Osteoblast (primary cell): Measurements from ENCODE around the gene CSN1S1. TPM values are rescaled to one million over a fixed set of nuclear protein-coding genes. Genes with fewer than 3 reads are reported as not detected.

Experiments
- DNase-seq: peaks from one replicate; pipeline ENCODE4 v3.0.0; 2011; ENCODE audit warnings: low spot score, mixed read lengths; ENCODE audit not compliant: insufficient read length; ENCODE audit errors: missing footprints
- H2AFZ ChIP-seq: 2 replicates; pipeline ENCODE4 v1.6.0; 2011; ENCODE audit warnings: mild to moderate bottlenecking, low read length
- H3K27ac ChIP-seq: 2 replicates; pipeline ENCODE4 v1.5.1; 2011; ENCODE audit warnings: mild to moderate bottlenecking, low read depth, low read length, moderate library complexity
- H3K27me3 ChIP-seq: 2 replicates; pipeline ENCODE4 v1.6.0; 2012; ENCODE audit warnings: mild to moderate bottlenecking, control low read depth, inconsistent platforms, low read length, moderate library complexity; ENCODE audit not compliant: insufficient read depth
- H3K36me3 ChIP-seq: 2 replicates; pipeline ENCODE4 v1.5.1; 2011; ENCODE audit warnings: mild to moderate bottlenecking, low read length, control low read depth, moderate library complexity; ENCODE audit not compliant: insufficient read depth
- H3K4me1 ChIP-seq: 2 replicates; pipeline ENCODE4 v1.5.1; 2011; ENCODE audit warnings: mild to moderate bottlenecking, low read length, control low read depth, moderate library complexity; ENCODE audit not compliant: insufficient read depth
- H3K4me2 ChIP-seq: 2 replicates; pipeline ENCODE4 v1.6.0; 2011; ENCODE audit warnings: mild to moderate bottlenecking, low read length; ENCODE audit not compliant: insufficient read depth
- H3K4me3 ChIP-seq: fragments of 200-600 bp; sonication (generic); 3 replicates; pipeline ENCODE4 v1.5.1; 2012; ENCODE audit warnings: mild to moderate bottlenecking, low read length, inconsistent platforms; ENCODE audit not compliant: insufficient read depth
- H3K79me2 ChIP-seq: 2 replicates; pipeline ENCODE4 v1.6.0; 2012; ENCODE audit warnings: mild to moderate bottlenecking, low read length, control low read depth, inconsistent platforms; ENCODE audit not compliant: insufficient read depth
- H3K9me3 ChIP-seq: 2 replicates; pipeline ENCODE4 v1.5.1; 2011; ENCODE audit warnings: low read depth, low read length, control low read depth
- H4K20me1 ChIP-seq: 2 replicates; pipeline ENCODE4 v1.6.0; 2012; ENCODE audit warnings: mild to moderate bottlenecking, low read length, control low read depth; ENCODE audit not compliant: insufficient read depth
- CTCF ChIP-seq: IDR thresholded peaks from 2 replicates; pipeline ENCODE4 v1.5.1; 2011; ENCODE audit warnings: mild to moderate bottlenecking, low read depth, low read length, moderate library complexity; ENCODE audit errors: extremely low read depth
- total RNA-seq: library from RNA; depleted of rRNA; stranded (reverse); fragments of >200 nt; gene quantifications from 2 replicates; pipeline ENCODE4 v1.2.3, GENCODE V29; 2012

CSN1S1 gene
- total RNA-seq, 1 donor: not detected

- H2AFZ ChIP-seq: no peak overlapping the region
- TF ChIP-seq CTCF: no peak
- no peaks in the 10 kb centered on the region for H3K36me3 ChIP-seq
Observed at GRCh38 chr4:69934150-69934549, 3.3 kb downstream of the CSN1S1 start.

GRCh38 chr4:69936566-69936965, 5.7 kb downstream of the CSN1S1 start:
- no peak for TF ChIP-seq CTCF
- Histone ChIP-seq H3K79me2 (no peaks in the 10 kb centered on the region), H3K9me3 (no peaks in the 10 kb centered on the region), H3K27ac (no peak overlapping the region), H3K4me1 (no peaks in the 10 kb centered on the region), H3K4me3 (no peak overlapping the region), H3K27me3 (no peaks in the 10 kb centered on the region), H3K4me2 (no peak overlapping the region), H2AFZ (no peak overlapping the region), H4K20me1 (no peaks in the 10 kb centered on the region), H3K36me3 (no peaks in the 10 kb centered on the region)
- DNase-seq: no peak

More at GRCh38 chr4:69934150-69934549, 3.3 kb downstream of the CSN1S1 start:
- Histone ChIP-seq H3K4me3 (no peak overlapping the region), H3K4me1 (no peaks in the 10 kb centered on the region), H4K20me1 (no peaks in the 10 kb centered on the region), H3K4me2 (no peak overlapping the region), H3K9me3 (no peaks in the 10 kb centered on the region), H3K27me3 (no peaks in the 10 kb centered on the region), H3K27ac (no peak overlapping the region), H3K79me2 (no peaks in the 10 kb centered on the region)
- no peak for DNase-seq

DNA sequence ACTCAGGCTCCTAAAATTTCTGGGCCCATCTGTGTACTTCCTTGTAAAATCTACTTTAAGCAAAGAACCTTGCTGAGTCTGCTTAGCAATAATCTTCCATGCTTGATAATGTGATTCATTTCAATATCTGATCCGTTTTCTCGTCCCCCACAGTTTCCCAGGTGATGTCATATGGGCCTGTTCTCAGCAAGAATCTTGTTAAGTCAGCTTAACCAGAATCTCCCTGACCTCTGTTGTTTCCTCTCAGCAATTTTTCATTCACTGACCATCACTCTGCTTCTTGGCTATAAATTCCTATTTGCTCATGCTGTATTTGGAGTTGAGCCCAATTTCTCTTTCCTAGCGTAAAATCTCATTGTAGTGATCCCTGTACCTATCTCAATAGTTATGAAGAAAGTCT, 20.7 kb downstream of the CSN1S1 start:
- Histone ChIP-seq H3K4me3 (no peak overlapping the region), H3K27ac (no peak overlapping the region), H4K20me1 (no peaks in the 10 kb centered on the region), H3K9me3 (no peaks in the 10 kb centered on the region), H3K4me1 (no peaks in the 10 kb centered on the region), H3K36me3 (no peaks in the 10 kb centered on the region), H3K27me3 (no peaks in the 10 kb centered on the region), H2AFZ (no peak overlapping the region), H3K4me2 (no peak overlapping the region), H3K79me2 (no peaks in the 10 kb centered on the region)
- no peak for TF ChIP-seq CTCF
- DNase-seq: no peak

GRCh38 chr4:69957209-69957608, 26.3 kb downstream of the CSN1S1 start:
- Histone ChIP-seq H3K9me3 (peaks cover 2% of the 10 kb centered on the region), H4K20me1 (no peaks in the 10 kb centered on the region), H3K27ac (no peak overlapping the region), H3K36me3 (no peaks in the 10 kb centered on the region), H3K27me3 (no peaks in the 10 kb centered on the region), H3K4me2 (no peak overlapping the region), H3K4me1 (no peaks in the 10 kb centered on the region), H3K4me3 (no peak overlapping the region), H3K79me2 (no peaks in the 10 kb centered on the region), H2AFZ (no peak overlapping the region)
- no peak for TF ChIP-seq CTCF
- DNase-seq: no peak
